ENCODE results near the gene MPP3.

The MPP3 gene

GRCh38 chr17:43860077-43860725, 27.3 kb upstream of the MPP3 start:
- H3K4me2 ChIP-seq (ENCODE audit: low read length), result no peak overlapping the region
- no peaks in the 10 kb centered on the region for H3K36me3 ChIP-seq (ENCODE audit: control insufficient read depth, low read length)

DNA sequence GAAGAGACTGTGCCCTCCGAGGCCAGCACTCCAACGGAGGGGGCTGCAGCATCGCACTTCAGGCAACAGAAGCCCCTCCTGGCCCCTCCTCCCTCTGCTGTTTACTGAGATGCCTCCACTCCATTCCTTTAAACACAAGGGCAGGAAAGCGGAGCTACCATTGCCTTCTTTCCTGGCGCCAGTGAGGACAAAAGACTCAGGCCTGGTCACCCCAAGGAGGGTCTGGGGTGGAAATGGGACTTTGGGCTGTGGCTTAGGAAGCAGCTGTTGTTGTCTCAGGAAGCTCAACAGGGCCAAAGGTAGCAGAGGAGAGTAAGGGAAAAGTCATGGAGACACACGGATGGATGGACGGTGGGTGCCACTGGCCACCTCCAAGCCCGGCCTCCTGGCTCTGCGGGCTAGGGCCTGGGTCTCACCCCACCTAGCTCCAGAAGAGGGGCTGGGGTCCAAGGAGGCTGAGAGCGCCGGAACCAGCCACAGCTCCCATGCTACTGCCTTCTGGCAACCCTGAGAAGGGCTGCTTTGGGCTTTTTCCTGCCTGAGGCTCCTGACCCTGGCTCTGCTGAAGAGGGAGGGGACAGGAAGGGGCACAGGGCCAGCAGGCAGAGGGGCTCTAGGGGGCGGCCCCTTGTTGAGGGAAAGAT, 25.1 kb upstream of the MPP3 start:
- no peaks in the 10 kb centered on the region for H3K27me3 ChIP-seq (ENCODE audit: control insufficient read depth, low read length)
- H3K4me2 ChIP-seq (ENCODE audit: low read length), result no peak overlapping the region
- H4K20me1 ChIP-seq (ENCODE audit: control insufficient read depth, insufficient read depth, low read depth, low read length), result no peaks in the 10 kb centered on the region

More at GRCh38 chr17:43860077-43860725, 27.3 kb upstream of the MPP3 start:
- no peaks in the 10 kb centered on the region for H3K9me2 ChIP-seq (replicated peaks; ENCODE audit: control insufficient read depth, low read length)
- no peaks in the 10 kb centered on the region for H4K20me1 ChIP-seq (ENCODE audit: control insufficient read depth, insufficient read depth, low read depth, low read length)
- no peak overlapping the region for H3K27ac ChIP-seq (ENCODE audit: low read depth, low read length)
- no peaks in the 10 kb centered on the region for H3K79me2 ChIP-seq (ENCODE audit: control insufficient read depth, low read length)
- no peak for TF ChIP-seq EZH2phosphoT487 (IDR thresholded peaks at IDR 0.05; ENCODE audit: borderline replicate concordance, low read length)
- TF ChIP-seq CTCF (IDR thresholded peaks at IDR 0.05; ENCODE audit: low read depth, low read length, poor library complexity, severe bottlenecking), result no peak
- no peaks in the 10 kb centered on the region for H3K4me1 ChIP-seq (ENCODE audit: control insufficient read depth, low read length)
- H3K27me3 ChIP-seq (ENCODE audit: control insufficient read depth, low read length), result no peaks in the 10 kb centered on the region
- H3F3A ChIP-seq (ENCODE audit: control insufficient read depth, insufficient read depth), result no peaks in the 10 kb centered on the region
- H3K9me3 ChIP-seq (ENCODE audit: control insufficient read depth, insufficient read depth, low read length), result no peaks in the 10 kb centered on the region
- H3K4me3 ChIP-seq (ENCODE audit: low read length), result no peak overlapping the region

DNA sequence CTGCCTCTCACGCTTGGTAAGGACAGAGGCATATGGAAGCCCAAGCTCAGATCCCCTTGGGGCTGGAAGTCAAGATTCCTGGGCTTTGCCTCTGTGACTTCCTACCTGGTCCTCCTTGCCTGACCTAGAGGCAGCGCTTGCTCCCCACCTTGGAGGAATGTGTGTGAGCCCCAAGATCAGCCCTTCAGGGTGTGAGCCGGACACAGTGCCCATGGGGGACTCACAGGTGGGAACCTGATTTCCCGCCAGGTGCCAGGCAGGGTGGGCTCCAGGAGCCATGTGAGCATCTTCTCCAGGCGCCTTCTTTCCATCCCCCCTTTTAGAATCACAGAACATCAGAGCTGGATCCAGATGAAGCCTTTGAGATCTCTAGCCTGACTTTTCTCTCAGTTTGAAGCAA, 24.2 kb upstream of the MPP3 start:
- TF ChIP-seq EZH2phosphoT487 (IDR thresholded peaks at IDR 0.05; ENCODE audit: borderline replicate concordance, low read length) (no peak), CTCF (IDR thresholded peaks at IDR 0.05; ENCODE audit: low read depth, low read length, poor library complexity, severe bottlenecking) (no peak)
- H3F3A ChIP-seq (ENCODE audit: control insufficient read depth, insufficient read depth), result no peaks in the 10 kb centered on the region
- no peak overlapping the region for H3K4me3 ChIP-seq (ENCODE audit: low read length)
- H4K20me1 ChIP-seq (ENCODE audit: control insufficient read depth, insufficient read depth, low read depth, low read length), result no peaks in the 10 kb centered on the region
- H3K79me2 ChIP-seq (ENCODE audit: control insufficient read depth, low read length), result no peaks in the 10 kb centered on the region
- H3K4me1 ChIP-seq (ENCODE audit: control insufficient read depth, low read length), result no peaks in the 10 kb centered on the region
- no peaks in the 10 kb centered on the region for H3K9me3 ChIP-seq (ENCODE audit: control insufficient read depth, insufficient read depth, low read length)
- H3K36me3 ChIP-seq (ENCODE audit: control insufficient read depth, low read length), result no peaks in the 10 kb centered on the region
- no peak overlapping the region for H3K4me2 ChIP-seq (ENCODE audit: low read length)
- no peaks in the 10 kb centered on the region for H3K27me3 ChIP-seq (ENCODE audit: control insufficient read depth, low read length)
- no peaks in the 10 kb centered on the region for H3K9me2 ChIP-seq (replicated peaks; ENCODE audit: control insufficient read depth, low read length)
- no peak overlapping the region for H3K27ac ChIP-seq (ENCODE audit: low read depth, low read length)

More for the DNA sequence above, 25.1 kb upstream of the MPP3 start:
- no peak overlapping the region for H3K27ac ChIP-seq (ENCODE audit: low read depth, low read length)
- no peaks in the 10 kb centered on the region for H3K9me3 ChIP-seq (ENCODE audit: control insufficient read depth, insufficient read depth, low read length)
- H3F3A ChIP-seq (ENCODE audit: control insufficient read depth, insufficient read depth), result no peaks in the 10 kb centered on the region
- no peak for TF ChIP-seq CTCF (IDR thresholded peaks at IDR 0.05; ENCODE audit: low read depth, low read length, poor library complexity, severe bottlenecking)
- no peak for TF ChIP-seq EZH2phosphoT487 (IDR thresholded peaks at IDR 0.05; ENCODE audit: borderline replicate concordance, low read length)
- no peaks in the 10 kb centered on the region for H3K79me2 ChIP-seq (ENCODE audit: control insufficient read depth, low read length)
- no peaks in the 10 kb centered on the region for H3K9me2 ChIP-seq (replicated peaks; ENCODE audit: control insufficient read depth, low read length)
- H3K36me3 ChIP-seq (ENCODE audit: control insufficient read depth, low read length), result no peaks in the 10 kb centered on the region
- H3K4me1 ChIP-seq (ENCODE audit: control insufficient read depth, low read length), result no peaks in the 10 kb centered on the region
- H3K4me3 ChIP-seq (ENCODE audit: low read length), result no peak overlapping the region

Data from DOHH2 (cell line).